ENCODE results near the gene DPP6.
"Not testable (repeated sequence)": the region's sequence is repeated elsewhere in the genome, so short reads cannot be mapped to it uniquely, and the experiment has no call there.

GRCh38 chr7:154072395-154073181 lies 20.4 kb downstream of the DPP6 start:
- TF ChIP-seq CTCF (IDR thresholded peaks at IDR 0.05 in 8 of 11, conservative IDR thresholded peaks at IDR 0.05 in 3 of 11); POLR2AphosphoS5 (IDR thresholded peaks at IDR 0.05): not testable (repeated sequence)
